HepG2 (cell line): ENCODE measurements around the gene SH3YL1. TPM values are rescaled to one million over a fixed set of nuclear protein-coding genes. Genes with fewer than 3 reads are reported as not detected.
A peak's percentile ranks its signal among the peaks of the same experiment; 100 is the strongest.

Experiments used
- ARNT2 ChIP-seq: sonication (generic); formaldehyde crosslinking; IDR thresholded peaks from 2 replicates; pipeline ENCODE4 v1.8.0; 2022; ENCODE audit warnings: mild to moderate bottlenecking, low read depth, missing genetic modification reagents, moderate library complexity
- HNF4G ChIP-seq, 2 experiments: sonication (generic) in 1 of 2; formaldehyde crosslinking in 1 of 2; IDR thresholded peaks; 2 replicates each; pipeline versions ENCODE4 v1.4.0 to v1.6.1; 2011 to 2020; ENCODE audit warnings: borderline replicate concordance in 2 of 2, low read depth in 2 of 2, mild to moderate bottlenecking in 2 of 2, low read length in 1 of 2, missing genetic modification reagents in 1 of 2, moderate library complexity in 1 of 2
- HOXA3 ChIP-seq: sonication (generic); formaldehyde crosslinking; IDR thresholded peaks from 2 replicates; pipeline ENCODE4 v1.5.0; 2020; ENCODE audit warnings: missing genetic modification reagents
- KLF6 ChIP-seq: IDR thresholded peaks from 2 replicates; pipeline ENCODE4 v1.8.0; 2016; ENCODE audit warnings: missing biosample characterization, missing genetic modification reagents
- KMT2B ChIP-seq: IDR thresholded peaks from 2 replicates; pipeline ENCODE4 v1.6.1; 2016; ENCODE audit warnings: missing genetic modification reagents, missing compliant biosample characterization
- REPIN1 ChIP-seq: sonication (generic); formaldehyde crosslinking; IDR thresholded peaks from 2 replicates; pipeline ENCODE4 v1.8.0; 2022; ENCODE audit warnings: missing genetic modification reagents, low read depth, mild to moderate bottlenecking, borderline replicate concordance
- ZBTB38 ChIP-seq: sonication (generic); formaldehyde crosslinking; IDR thresholded peaks from 2 replicates; pipeline ENCODE4 v1.5.1; 2020; ENCODE audit warnings: mild to moderate bottlenecking, missing genetic modification reagents
- ZNF557 ChIP-seq: sonication (generic); formaldehyde crosslinking; IDR thresholded peaks from 2 replicates; pipeline ENCODE4 v1.4.0; 2020; ENCODE audit warnings: missing genetic modification reagents
- ZNF616 ChIP-seq: sonication (generic); formaldehyde crosslinking; IDR thresholded peaks from 2 replicates; pipeline ENCODE4 v1.5.0; 2020; ENCODE audit warnings: low read depth, mild to moderate bottlenecking, missing genetic modification reagents
- ZNF788 ChIP-seq: sonication (generic); formaldehyde crosslinking; IDR thresholded peaks from 2 replicates; pipeline ENCODE4 v1.5.0; 2020; ENCODE audit warnings: mild to moderate bottlenecking, missing genetic modification reagents, borderline replicate concordance
- polyA plus RNA-seq, 8 experiments: library from polyadenylated mRNA; depleted of rRNA in 3 of 8; stranded (reverse) in 7 of 8; unstranded in 1 of 8; fragments of >200 nt; fragmentation: Illumina TruSeq in 4 of 8; extraction: Trizol in 4 of 8; gene quantifications; 2 replicates each; pipeline versions ENCODE4 v1.2.1 to v1.2.3, GENCODE V29; 2011 to 2016; ENCODE audit warnings: low read depth in 4 of 8, missing spikeins in 1 of 8, mixed read lengths in 1 of 8; ENCODE audit not compliant: insufficient read depth in 1 of 8
- total RNA-seq, 5 experiments: library from RNA; depleted of rRNA; stranded (reverse); fragments of >200 nt; fragmentation: Illumina TruSeq; extraction: Trizol; gene quantifications; 2 replicates each; pipeline ENCODE4 v1.2.3, GENCODE V29; 2016; ENCODE audit warnings: low read depth in 1 of 5
- TF ChIP-seq, protein P1 (sequence below): sonication (generic); formaldehyde crosslinking; IDR thresholded peaks from 2 replicates; pipeline ENCODE4 v1.8.1; 2023; ENCODE audit warnings: missing genetic modification reagents, inconsistent platforms, borderline replicate concordance
- TF ChIP-seq, protein P2 (sequence below): sonication (generic); formaldehyde crosslinking; IDR thresholded peaks from 2 replicates; pipeline ENCODE4 v1.4.0; 2020; ENCODE audit warnings: mild to moderate bottlenecking, missing genetic modification reagents
- TF ChIP-seq, protein P3 (sequence below): sonication (generic); formaldehyde crosslinking; IDR thresholded peaks from 2 replicates; pipeline ENCODE4 v1.4.0; 2020; ENCODE audit warnings: missing genetic modification reagents, low read depth, mild to moderate bottlenecking, borderline replicate concordance
- TF ChIP-seq, protein P4 (sequence below): sonication (generic); formaldehyde crosslinking; IDR thresholded peaks from 2 replicates; pipeline ENCODE4 v1.5.1; 2020; ENCODE audit warnings: missing genetic modification reagents, mild to moderate bottlenecking, borderline replicate concordance
- TF ChIP-seq, protein P5 (sequence below): sonication (generic); formaldehyde crosslinking; IDR thresholded peaks from 2 replicates; pipeline ENCODE4 v1.4.0; 2020; ENCODE audit warnings: missing genetic modification reagents
- TF ChIP-seq, protein P6 (sequence below): sonication (generic); formaldehyde crosslinking; IDR thresholded peaks from 2 replicates; pipeline ENCODE4 v1.4.0; 2020; ENCODE audit warnings: mild to moderate bottlenecking, missing genetic modification reagents
- TF ChIP-seq, protein P7 (sequence below): sonication (generic); formaldehyde crosslinking; IDR thresholded peaks from 2 replicates; pipeline ENCODE4 v1.4.0; 2020; ENCODE audit warnings: missing genetic modification reagents, borderline replicate concordance
- TF ChIP-seq, protein P8 (sequence below): IDR thresholded peaks from 2 replicates; pipeline ENCODE4 v1.6.1; 2016

SH3YL1 gene
- total and polyA plus RNA-seq, 2 of the 13 experiments (the other 11 are each of a cell fraction or from before 2014, with no cell fraction given), result 13.0 to 48.2 TPM

DNA sequence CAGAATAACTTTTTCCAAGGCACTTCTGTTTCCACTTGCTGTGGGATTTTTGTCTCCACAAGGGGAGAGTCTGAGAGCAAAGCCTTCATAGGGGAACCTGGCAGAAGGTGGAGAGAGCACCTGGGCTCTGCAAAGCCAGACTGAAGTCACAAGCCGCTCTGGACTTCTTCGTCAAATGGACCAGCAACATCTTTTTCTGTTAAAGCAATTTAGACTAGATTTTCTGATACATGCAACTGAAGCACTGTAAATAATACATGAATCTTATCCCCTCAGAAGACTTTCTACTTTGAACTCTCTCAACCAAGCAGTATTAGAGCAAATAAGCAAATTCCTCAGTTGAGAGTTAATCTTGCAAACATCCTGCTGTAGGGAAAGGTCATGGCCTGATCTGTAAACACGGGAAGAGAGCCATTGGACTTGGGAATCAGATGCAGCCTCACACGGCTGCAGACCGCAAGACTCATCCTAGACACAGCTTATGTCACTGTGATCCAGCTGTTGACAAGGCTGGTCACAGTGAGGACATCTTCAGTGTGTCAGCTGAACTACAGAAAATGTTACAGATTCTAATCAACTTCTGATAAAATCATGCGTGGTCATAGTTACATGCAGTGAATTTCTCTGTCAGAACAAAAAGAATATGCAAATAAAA is 3.2 kb downstream of the SH3YL1 start (continued):
- TF ChIP-seq, protein P1, sequence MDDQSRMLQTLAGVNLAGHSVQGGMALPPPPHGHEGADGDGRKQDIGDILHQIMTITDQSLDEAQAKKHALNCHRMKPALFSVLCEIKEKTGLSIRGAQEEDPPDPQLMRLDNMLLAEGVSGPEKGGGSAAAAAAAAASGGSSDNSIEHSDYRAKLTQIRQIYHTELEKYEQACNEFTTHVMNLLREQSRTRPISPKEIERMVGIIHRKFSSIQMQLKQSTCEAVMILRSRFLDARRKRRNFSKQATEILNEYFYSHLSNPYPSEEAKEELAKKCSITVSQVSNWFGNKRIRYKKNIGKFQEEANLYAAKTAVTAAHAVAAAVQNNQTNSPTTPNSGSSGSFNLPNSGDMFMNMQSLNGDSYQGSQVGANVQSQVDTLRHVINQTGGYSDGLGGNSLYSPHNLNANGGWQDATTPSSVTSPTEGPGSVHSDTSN (CRISPR knock-in tag), result no peak
- TF ChIP-seq HNF4G (IDR thresholded peaks at IDR 0.05; ENCODE audit: borderline replicate concordance, low read depth, low read length) (peak; percentile 98), HNF4G (CRISPR knock-in tag; IDR thresholded peaks at IDR 0.05; ENCODE audit: borderline replicate concordance, low read depth) (peak; percentile 96), KMT2B (CRISPR knock-in tag) (peak; percentile 87), HOXA3 (CRISPR knock-in tag) (peak; percentile 99), ZNF788 (peak; percentile 99), ZBTB38 (CRISPR knock-in tag) (peak; percentile 93), ZNF616 (CRISPR knock-in tag) (no peak), KLF6 (CRISPR knock-in tag) (peak; percentile 96), REPIN1 (peak; percentile 99), ARNT2 (CRISPR knock-in tag) (peak; percentile 88), ZNF557 (CRISPR knock-in tag) (no peak)
- TF ChIP-seq, protein P2, sequence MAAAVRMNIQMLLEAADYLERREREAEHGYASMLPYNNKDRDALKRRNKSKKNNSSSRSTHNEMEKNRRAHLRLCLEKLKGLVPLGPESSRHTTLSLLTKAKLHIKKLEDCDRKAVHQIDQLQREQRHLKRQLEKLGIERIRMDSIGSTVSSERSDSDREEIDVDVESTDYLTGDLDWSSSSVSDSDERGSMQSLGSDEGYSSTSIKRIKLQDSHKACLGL, result no peak; the same call in 1 of the 2 replicates
- TF ChIP-seq, protein P3, sequence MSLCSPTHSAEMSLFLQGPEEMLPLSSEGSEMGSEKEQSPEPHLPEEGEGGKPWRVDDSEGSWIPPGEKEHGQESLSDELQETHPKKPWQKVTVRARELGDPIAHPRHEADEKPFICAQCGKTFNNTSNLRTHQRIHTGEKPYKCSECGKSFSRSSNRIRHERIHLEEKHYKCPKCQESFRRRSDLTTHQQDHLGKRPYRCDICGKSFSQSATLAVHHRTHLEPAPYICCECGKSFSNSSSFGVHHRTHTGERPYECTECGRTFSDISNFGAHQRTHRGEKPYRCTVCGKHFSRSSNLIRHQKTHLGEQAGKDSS (CRISPR knock-in tag), result peak; percentile 96; the same call in 1 of the 2 replicates
- TF ChIP-seq, protein P4, sequence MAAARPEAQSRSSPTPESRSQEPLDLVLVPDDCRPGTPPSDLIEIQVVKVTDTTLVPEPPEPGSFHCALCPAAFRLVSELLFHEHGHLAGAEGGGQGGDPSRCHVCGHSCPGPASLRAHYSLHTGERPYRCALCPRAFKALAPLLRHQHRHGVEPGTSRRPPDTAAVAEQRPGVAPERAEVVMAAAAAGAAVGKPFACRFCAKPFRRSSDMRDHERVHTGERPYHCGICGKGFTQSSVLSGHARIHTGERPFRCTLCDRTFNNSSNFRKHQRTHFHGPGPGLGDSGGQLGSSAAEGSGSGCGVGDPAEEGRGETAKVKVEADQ (CRISPR knock-in tag), result no peak
- TF ChIP-seq, protein P5, sequence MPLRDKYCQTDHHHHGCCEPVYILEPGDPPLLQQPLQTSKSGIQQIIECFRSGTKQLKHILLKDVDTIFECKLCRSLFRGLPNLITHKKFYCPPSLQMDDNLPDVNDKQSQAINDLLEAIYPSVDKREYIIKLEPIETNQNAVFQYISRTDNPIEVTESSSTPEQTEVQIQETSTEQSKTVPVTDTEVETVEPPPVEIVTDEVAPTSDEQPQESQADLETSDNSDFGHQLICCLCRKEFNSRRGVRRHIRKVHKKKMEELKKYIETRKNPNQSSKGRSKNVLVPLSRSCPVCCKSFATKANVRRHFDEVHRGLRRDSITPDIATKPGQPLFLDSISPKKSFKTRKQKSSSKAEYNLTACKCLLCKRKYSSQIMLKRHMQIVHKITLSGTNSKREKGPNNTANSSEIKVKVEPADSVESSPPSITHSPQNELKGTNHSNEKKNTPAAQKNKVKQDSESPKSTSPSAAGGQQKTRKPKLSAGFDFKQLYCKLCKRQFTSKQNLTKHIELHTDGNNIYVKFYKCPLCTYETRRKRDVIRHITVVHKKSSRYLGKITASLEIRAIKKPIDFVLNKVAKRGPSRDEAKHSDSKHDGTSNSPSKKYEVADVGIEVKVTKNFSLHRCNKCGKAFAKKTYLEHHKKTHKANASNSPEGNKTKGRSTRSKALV, result peak; percentile 70; the same call in 1 of the 2 replicates
- TF ChIP-seq, protein P6, sequence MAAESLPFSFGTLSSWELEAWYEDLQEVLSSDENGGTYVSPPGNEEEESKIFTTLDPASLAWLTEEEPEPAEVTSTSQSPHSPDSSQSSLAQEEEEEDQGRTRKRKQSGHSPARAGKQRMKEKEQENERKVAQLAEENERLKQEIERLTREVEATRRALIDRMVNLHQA (CRISPR knock-in tag), result 0 out of 2 replicates have a peak, but pooled peaks have one; percentile 74
- TF ChIP-seq, protein P7, sequence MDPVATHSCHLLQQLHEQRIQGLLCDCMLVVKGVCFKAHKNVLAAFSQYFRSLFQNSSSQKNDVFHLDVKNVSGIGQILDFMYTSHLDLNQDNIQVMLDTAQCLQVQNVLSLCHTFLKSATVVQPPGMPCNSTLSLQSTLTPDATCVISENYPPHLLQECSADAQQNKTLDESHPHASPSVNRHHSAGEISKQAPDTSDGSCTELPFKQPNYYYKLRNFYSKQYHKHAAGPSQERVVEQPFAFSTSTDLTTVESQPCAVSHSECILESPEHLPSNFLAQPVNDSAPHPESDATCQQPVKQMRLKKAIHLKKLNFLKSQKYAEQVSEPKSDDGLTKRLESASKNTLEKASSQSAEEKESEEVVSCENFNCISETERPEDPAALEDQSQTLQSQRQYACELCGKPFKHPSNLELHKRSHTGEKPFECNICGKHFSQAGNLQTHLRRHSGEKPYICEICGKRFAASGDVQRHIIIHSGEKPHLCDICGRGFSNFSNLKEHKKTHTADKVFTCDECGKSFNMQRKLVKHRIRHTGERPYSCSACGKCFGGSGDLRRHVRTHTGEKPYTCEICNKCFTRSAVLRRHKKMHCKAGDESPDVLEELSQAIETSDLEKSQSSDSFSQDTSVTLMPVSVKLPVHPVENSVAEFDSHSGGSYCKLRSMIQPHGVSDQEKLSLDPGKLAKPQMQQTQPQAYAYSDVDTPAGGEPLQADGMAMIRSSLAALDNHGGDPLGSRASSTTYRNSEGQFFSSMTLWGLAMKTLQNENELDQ (CRISPR knock-in tag), result no peak; the same call in 1 of the 2 replicates
- TF ChIP-seq, protein P8, sequence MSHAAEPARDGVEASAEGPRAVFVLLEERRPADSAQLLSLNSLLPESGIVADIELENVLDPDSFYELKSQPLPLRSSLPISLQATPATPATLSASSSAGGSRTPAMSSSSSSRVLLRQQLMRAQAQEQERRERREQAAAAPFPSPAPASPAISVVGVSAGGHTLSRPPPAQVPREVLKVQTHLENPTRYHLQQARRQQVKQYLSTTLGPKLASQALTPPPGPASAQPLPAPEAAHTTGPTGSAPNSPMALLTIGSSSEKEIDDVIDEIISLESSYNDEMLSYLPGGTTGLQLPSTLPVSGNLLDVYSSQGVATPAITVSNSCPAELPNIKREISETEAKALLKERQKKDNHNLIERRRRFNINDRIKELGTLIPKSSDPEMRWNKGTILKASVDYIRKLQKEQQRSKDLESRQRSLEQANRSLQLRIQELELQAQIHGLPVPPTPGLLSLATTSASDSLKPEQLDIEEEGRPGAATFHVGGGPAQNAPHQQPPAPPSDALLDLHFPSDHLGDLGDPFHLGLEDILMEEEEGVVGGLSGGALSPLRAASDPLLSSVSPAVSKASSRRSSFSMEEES, result peak; percentile 98
